NCI-H1092 treated with DMSO at 0.1 percent for 48 hours (cell line): ENCODE results near the gene KLHL8.
"Not testable (repeated sequence)": the region's sequence is repeated elsewhere in the genome, so short reads cannot be mapped to it uniquely, and the experiment has no call there.

Experiments used
- DNase-seq: peaks from one replicate; lab custom pipeline; 2025; lab: John Stamatoyannopoulos, UW

KLHL8 gene

GRCh38 chr4:87228262-87228860 is 7.9 kb upstream of the KLHL8 start:
- no peak for DNase-seq

- no peak for DNase-seq
These were observed 7.3 kb upstream of the KLHL8 start for GRCh38 chr4:87227751-87228151.

- no peak for DNase-seq
These were observed 5.5 kb upstream of the KLHL8 start for GRCh38 chr4:87225936-87226335.

- DNase-seq: no peak
These were observed 3.9 kb upstream of the KLHL8 start for GRCh38 chr4:87224141-87224923.

- DNase-seq: peak; percentile 40
These were observed 755 bp downstream of the KLHL8 start for GRCh38 chr4:87219632-87220093.

GRCh38 chr4:87217235-87217763 is 3.1 kb downstream of the KLHL8 start:
- not testable (repeated sequence) for DNase-seq

GRCh38 chr4:87216469-87216868 is 3.9 kb downstream of the KLHL8 start:
- no peak for DNase-seq

- no peak for DNase-seq
These were observed 6.9 kb downstream of the KLHL8 start for GRCh38 chr4:87213421-87214075.

GRCh38 chr4:87211249-87211952 is 9.0 kb downstream of the KLHL8 start:
- DNase-seq: no peak

- no peak for DNase-seq
These were observed 10.7 kb downstream of the KLHL8 start for GRCh38 chr4:87209696-87210095.

GRCh38 chr4:87209182-87209581 is 11.2 kb downstream of the KLHL8 start:
- no peak for DNase-seq

GRCh38 chr4:87204559-87204958 is 15.9 kb downstream of the KLHL8 start:
- no peak for DNase-seq

GRCh38 chr4:87196927-87197326 is 23.5 kb downstream of the KLHL8 start:
- DNase-seq: no peak

- no peak for DNase-seq
These were observed 24.3 kb downstream of the KLHL8 start for GRCh38 chr4:87196146-87196545.

GRCh38 chr4:87193958-87194675 is 26.3 kb downstream of the KLHL8 start:
- no peak for DNase-seq

- no peak for DNase-seq
These were observed 28.1 kb downstream of the KLHL8 start for GRCh38 chr4:87192145-87192919.

GRCh38 chr4:87188932-87189331 is 31.5 kb downstream of the KLHL8 start:
- no peak for DNase-seq

GRCh38 chr4:87188048-87188447 is 32.4 kb downstream of the KLHL8 start:
- no peak for DNase-seq

GRCh38 chr4:87185146-87185870 is 35.1 kb downstream of the KLHL8 start:
- no peak for DNase-seq

GRCh38 chr4:87180767-87181166 is 39.7 kb downstream of the KLHL8 start:
- no peak for DNase-seq
